ENCODE results near the gene TMEM72. TPM values are rescaled to one million over a fixed set of nuclear protein-coding genes. Genes with fewer than 3 reads are reported as not detected.

TMEM72 gene
- total RNA-seq, 1 donor from 2014 or later = not detected

DNA sequence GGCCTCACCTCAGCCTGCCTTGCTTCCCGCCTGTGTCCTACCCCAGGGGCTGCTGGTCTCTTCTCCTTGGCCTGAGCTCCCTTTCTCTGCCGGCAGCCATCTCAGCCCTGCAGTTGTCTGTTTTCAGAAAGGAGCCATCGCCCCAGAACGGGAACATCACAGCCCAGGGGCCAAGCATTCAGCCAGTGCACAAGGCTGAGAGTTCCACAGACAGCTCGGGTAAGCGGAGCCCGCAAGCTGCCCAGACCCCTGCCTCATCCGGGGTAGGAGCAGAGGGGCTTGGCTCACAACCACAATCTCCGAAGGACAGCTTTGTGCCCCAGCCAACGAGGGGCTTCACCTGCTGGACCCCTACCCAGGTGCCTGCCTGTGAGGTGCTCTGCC is 72.8 kb downstream of the TMEM72 start:
- Histone ChIP-seq H4K20me1 (ENCODE audit: insufficient read depth, low read length) (no peaks in the 10 kb centered on the region), H3K79me2 (ENCODE audit: insufficient read depth, low read length) (no peaks in the 10 kb centered on the region), H2AFZ (ENCODE audit: low read depth, low read length) (no peak overlapping the region), H3K4me3 (ENCODE audit: insufficient read depth, low read depth, low read length) (no peak overlapping the region), H3K4me1 (ENCODE audit: insufficient read depth, low read length) (peaks cover 48% of the 10 kb centered on the region), H3K9me3 (ENCODE audit: insufficient read depth, low read depth, low read length) (no peaks in the 10 kb centered on the region), H3K9ac (ENCODE audit: low read length) (no peak overlapping the region), H3K36me3 (ENCODE audit: insufficient read depth, low read length) (no peaks in the 10 kb centered on the region), H3K27me3 (ENCODE audit: insufficient read depth, low read length) (no peaks in the 10 kb centered on the region), H3K27ac (ENCODE audit: low read depth, low read length) (no peak overlapping the region), H3K4me2 (ENCODE audit: low read length) (no peak overlapping the region)
- H3K27ac Mint-ChIP-seq (ENCODE audit: unreplicated experiment) = peak overlapping the region; percentile 34
- no peak overlapping the region for H3K4me3 Mint-ChIP-seq (ENCODE audit: unreplicated experiment)
- H3K36me3 Mint-ChIP-seq (ENCODE audit: low read depth, unreplicated experiment) = peaks cover 19% of the 10 kb centered on the region
- no peak for FAIRE-seq
- H3K9me3 Mint-ChIP-seq (ENCODE audit: unreplicated experiment) = peaks cover 2% of the 10 kb centered on the region
- H3K27me3 Mint-ChIP-seq (ENCODE audit: low read depth, unreplicated experiment) = no peaks in the 10 kb centered on the region
- TF ChIP-seq EZH2 (IDR thresholded peaks at IDR 0.05; ENCODE audit: insufficient read depth, low read length) = no peak
- TF ChIP-seq, protein P1, sequence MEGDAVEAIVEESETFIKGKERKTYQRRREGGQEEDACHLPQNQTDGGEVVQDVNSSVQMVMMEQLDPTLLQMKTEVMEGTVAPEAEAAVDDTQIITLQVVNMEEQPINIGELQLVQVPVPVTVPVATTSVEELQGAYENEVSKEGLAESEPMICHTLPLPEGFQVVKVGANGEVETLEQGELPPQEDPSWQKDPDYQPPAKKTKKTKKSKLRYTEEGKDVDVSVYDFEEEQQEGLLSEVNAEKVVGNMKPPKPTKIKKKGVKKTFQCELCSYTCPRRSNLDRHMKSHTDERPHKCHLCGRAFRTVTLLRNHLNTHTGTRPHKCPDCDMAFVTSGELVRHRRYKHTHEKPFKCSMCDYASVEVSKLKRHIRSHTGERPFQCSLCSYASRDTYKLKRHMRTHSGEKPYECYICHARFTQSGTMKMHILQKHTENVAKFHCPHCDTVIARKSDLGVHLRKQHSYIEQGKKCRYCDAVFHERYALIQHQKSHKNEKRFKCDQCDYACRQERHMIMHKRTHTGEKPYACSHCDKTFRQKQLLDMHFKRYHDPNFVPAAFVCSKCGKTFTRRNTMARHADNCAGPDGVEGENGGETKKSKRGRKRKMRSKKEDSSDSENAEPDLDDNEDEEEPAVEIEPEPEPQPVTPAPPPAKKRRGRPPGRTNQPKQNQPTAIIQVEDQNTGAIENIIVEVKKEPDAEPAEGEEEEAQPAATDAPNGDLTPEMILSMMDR (IDR thresholded peaks at IDR 0.05; ENCODE audit: insufficient read depth, low read depth, low read length) = no peak
- no peak for DNase-seq (ENCODE audit: low read depth)
- peaks cover 63% of the 10 kb centered on the region for H3K4me1 Mint-ChIP-seq (ENCODE audit: low read depth, unreplicated experiment)

DNA sequence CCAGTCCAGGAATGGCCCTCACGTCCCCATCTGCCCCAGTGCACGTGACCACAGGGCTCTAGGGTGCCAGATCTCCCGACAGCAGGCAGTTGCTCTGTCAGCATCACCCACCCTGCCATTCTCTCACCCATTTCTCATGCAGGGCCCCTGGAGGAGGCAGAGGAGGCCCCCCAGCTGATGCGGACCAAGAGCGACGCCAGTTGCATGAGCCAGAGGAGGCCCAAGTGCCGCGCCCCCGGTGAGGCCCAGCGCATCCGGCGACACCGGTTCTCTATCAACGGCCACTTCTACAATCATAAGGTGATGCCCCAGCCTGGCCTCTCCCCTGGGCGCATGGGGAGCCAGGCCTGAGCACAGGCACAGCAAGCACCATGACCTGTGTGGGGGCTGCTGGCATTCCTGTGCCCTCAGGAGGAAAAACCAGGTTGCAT is 73.5 kb downstream of the TMEM72 start:
- no peak overlapping the region for H2AFZ ChIP-seq (ENCODE audit: low read depth, low read length)
- H3K4me3 ChIP-seq (ENCODE audit: insufficient read depth, low read depth, low read length) = no peak overlapping the region
- no peak overlapping the region for H3K9ac ChIP-seq (ENCODE audit: low read length)
- H3K79me2 ChIP-seq (ENCODE audit: insufficient read depth, low read length) = no peaks in the 10 kb centered on the region
- no peaks in the 10 kb centered on the region for H3K9me3 ChIP-seq (ENCODE audit: insufficient read depth, low read depth, low read length)
- H3K4me1 Mint-ChIP-seq (ENCODE audit: low read depth, unreplicated experiment) = peaks cover 56% of the 10 kb centered on the region
- no peak overlapping the region for H3K4me2 ChIP-seq (ENCODE audit: low read length)
- no peaks in the 10 kb centered on the region for H4K20me1 ChIP-seq (ENCODE audit: insufficient read depth, low read length)
- FAIRE-seq (no peak), DNase-seq (ENCODE audit: low read depth) (no peak)
- H3K36me3 ChIP-seq (ENCODE audit: insufficient read depth, low read length) = no peaks in the 10 kb centered on the region
- no peak for TF ChIP-seq EZH2 (IDR thresholded peaks at IDR 0.05; ENCODE audit: insufficient read depth, low read length)
- TF ChIP-seq, protein P1 (IDR thresholded peaks at IDR 0.05; ENCODE audit: insufficient read depth, low read depth, low read length) = no peak
- H3K4me3 Mint-ChIP-seq (ENCODE audit: unreplicated experiment) = no peak overlapping the region
- H3K27ac Mint-ChIP-seq (ENCODE audit: unreplicated experiment) = no peak overlapping the region
- no peak overlapping the region for H3K27ac ChIP-seq (ENCODE audit: low read depth, low read length)
- H3K27me3 ChIP-seq (ENCODE audit: insufficient read depth, low read length) = no peaks in the 10 kb centered on the region
- H3K9me3 Mint-ChIP-seq (ENCODE audit: unreplicated experiment) = peaks cover 2% of the 10 kb centered on the region
- no peaks in the 10 kb centered on the region for H3K27me3 Mint-ChIP-seq (ENCODE audit: low read depth, unreplicated experiment)
- H3K4me1 ChIP-seq (ENCODE audit: insufficient read depth, low read length) = peaks cover 40% of the 10 kb centered on the region
- peaks cover 26% of the 10 kb centered on the region for H3K36me3 Mint-ChIP-seq (ENCODE audit: low read depth, unreplicated experiment)

DNA sequence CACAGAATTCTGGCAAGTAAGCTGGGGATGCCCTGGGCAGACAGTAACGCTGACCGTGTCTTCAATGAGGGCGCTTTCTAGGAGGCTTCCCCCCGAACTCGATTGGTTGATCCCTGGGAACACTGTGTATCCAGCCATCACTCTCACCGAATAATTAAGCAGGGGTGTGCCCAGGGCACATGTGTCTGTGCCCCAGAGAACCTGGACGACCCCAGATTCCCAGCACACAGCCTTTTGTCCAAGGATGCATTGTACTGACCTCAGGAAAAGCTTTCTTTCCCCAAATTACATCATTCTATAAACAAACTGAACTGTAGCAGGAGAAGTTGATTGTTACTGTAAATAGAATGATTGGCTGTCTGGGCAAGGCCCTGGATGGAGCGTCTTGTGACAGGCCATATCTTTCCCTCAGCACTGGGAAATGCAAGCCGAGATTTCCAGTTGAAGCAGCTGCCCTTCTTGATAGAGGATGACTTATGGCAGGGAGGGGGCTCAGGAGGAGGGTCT is 74.1 kb downstream of the TMEM72 start:
- no peaks in the 10 kb centered on the region for H3K27me3 Mint-ChIP-seq (ENCODE audit: low read depth, unreplicated experiment)
- Histone ChIP-seq H3K36me3 (ENCODE audit: insufficient read depth, low read length) (no peaks in the 10 kb centered on the region), H4K20me1 (ENCODE audit: insufficient read depth, low read length) (no peaks in the 10 kb centered on the region), H3K4me2 (ENCODE audit: low read length) (no peak overlapping the region), H3K9ac (ENCODE audit: low read length) (no peak overlapping the region), H3K4me1 (ENCODE audit: insufficient read depth, low read length) (peaks cover 35% of the 10 kb centered on the region), H3K79me2 (ENCODE audit: insufficient read depth, low read length) (no peaks in the 10 kb centered on the region), H2AFZ (ENCODE audit: low read depth, low read length) (no peak overlapping the region), H3K27me3 (ENCODE audit: insufficient read depth, low read length) (no peaks in the 10 kb centered on the region), H3K27ac (ENCODE audit: low read depth, low read length) (no peak overlapping the region), H3K4me3 (ENCODE audit: insufficient read depth, low read depth, low read length) (no peak overlapping the region), H3K9me3 (ENCODE audit: insufficient read depth, low read depth, low read length) (no peaks in the 10 kb centered on the region)
- peaks cover 52% of the 10 kb centered on the region for H3K4me1 Mint-ChIP-seq (ENCODE audit: low read depth, unreplicated experiment)
- peak overlapping the region; percentile 83 for H3K27ac Mint-ChIP-seq (ENCODE audit: unreplicated experiment)
- TF ChIP-seq EZH2 (IDR thresholded peaks at IDR 0.05; ENCODE audit: insufficient read depth, low read length) = no peak
- TF ChIP-seq, protein P1 (IDR thresholded peaks at IDR 0.05; ENCODE audit: insufficient read depth, low read depth, low read length) = no peak
- H3K36me3 Mint-ChIP-seq (ENCODE audit: low read depth, unreplicated experiment) = peaks cover 30% of the 10 kb centered on the region
- no peak overlapping the region for H3K4me3 Mint-ChIP-seq (ENCODE audit: unreplicated experiment)
- peaks cover 2% of the 10 kb centered on the region for H3K9me3 Mint-ChIP-seq (ENCODE audit: unreplicated experiment)
- FAIRE-seq = no peak
- DNase-seq (ENCODE audit: low read depth) = no peak
